HG02763 (cell line): ENCODE measurements around the gene DUS3L.
"Not testable (repeated sequence)": the region's sequence is repeated elsewhere in the genome, so short reads cannot be mapped to it uniquely, and the experiment has no call there.

Experiments
- ATAC-seq: cut with Tn5 transposase; IDR thresholded peaks from one replicate; pipeline ENCODE4 v1.9.1; 2021; ENCODE audit warnings: mild to moderate bottlenecking, moderate library complexity; ENCODE audit not compliant: unreplicated experiment

DUS3L gene

DNA sequence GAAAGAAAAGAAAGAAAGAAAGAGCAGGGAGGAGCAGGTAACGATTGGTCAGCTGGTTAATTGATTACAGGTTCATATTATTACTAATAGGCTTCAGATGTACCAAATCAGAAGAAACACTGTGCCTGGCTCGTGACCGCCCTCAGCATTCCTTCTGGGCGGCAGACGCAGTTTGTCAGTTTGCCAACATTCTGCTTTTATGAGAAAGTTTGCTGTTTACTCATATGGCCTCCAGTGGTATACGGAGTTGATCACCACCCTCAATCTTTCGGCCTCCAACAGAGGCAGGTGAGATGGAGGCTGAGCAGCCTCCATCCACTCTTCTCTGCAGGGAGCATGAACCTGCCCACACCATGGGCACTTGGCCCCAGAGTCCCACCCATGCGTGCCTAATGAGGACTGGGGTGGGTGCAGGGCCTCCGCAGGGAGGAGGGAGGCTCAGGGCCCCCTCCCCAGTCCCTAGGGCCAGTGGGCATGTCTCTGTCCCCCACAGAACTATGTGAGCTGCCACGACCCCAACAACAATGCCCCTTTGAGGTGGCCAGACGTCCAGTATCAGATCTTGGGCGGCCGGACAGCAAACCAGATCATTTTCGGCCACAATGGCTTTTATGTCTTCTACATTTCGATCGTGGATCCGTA lies 15.2 kb downstream of the DUS3L start:
- no peak for ATAC-seq

DNA sequence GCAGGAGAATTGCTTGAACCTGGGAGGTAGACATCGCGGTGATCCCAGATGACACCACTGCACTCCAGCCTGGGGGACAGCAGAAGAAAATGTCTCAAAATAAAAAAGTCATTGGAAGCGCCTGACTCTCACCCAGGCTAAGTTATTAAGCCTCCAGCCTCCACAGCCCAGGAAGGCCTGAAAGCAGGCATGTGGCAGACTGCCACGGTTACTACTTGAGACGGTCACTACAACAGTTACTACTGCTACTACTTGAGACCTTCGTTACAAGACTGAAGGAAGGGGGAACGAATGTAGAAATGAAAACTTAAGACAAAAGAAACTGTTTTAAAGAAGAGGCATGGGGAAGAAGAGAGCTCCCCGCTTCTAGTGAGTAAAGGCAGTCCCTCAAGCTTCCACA lies 16.0 kb downstream of the DUS3L start:
- no peak for ATAC-seq

DNA sequence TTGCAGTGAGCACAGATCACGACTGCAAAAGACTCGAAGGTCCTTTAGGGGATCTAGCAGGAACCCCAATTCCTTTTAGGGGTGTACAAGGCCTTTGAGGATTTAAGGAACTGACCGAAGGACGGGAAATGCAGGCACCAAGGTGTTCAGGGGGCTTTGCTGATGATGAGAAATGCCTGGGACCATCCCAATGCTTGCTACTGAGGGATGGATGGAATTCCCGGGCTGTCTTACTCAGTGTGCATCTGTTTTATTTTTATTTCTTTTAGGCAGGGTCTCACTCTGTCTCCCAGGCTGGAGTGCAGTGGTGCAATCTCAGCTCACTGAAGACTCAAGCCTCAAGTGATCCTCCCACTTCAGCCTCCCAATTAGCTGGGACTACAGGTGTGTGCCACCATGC lies 17.7 kb downstream of the DUS3L start:
- ATAC-seq: no peak

DNA sequence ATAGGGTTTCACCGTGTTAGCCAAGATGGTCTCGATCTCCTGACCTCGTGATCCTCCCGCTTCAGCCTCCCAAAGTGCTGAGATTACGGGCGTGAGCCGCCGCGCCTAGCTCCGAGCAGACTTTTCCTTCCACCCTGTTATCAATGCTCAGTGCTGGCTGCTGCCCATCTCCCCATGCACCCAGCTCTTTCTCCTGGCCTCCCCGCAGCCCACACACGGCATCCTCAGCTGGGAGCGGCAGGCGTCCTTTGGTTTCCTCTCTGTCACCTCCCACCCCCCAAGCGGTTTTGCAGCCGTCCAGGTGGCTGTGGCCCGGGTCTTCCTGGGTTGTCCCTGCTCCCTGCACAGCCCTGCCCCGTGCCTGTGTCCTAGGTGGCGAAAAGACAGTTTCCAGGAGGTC lies 18.5 kb downstream of the DUS3L start:
- ATAC-seq: no peak

DNA sequence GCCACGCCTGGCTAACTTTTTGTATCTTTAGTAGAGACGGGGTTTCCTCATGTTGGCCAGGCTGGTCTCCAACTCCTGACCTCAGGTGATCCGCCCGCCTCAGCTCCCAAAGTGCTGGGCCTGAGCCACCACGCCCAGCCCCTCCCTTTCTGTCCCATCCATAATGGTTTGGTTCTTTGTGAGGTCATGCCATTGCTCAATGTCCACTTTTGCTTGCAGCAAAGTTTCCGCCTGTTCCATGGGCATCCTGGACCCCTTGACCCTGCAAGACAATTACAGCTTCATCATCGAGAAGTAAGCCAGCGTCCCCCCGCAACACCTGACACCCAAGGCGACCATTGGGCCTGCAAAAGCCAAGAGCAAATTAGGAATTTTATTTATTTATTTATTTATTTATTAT lies 23.0 kb downstream of the DUS3L start:
- ATAC-seq: no peak

DNA sequence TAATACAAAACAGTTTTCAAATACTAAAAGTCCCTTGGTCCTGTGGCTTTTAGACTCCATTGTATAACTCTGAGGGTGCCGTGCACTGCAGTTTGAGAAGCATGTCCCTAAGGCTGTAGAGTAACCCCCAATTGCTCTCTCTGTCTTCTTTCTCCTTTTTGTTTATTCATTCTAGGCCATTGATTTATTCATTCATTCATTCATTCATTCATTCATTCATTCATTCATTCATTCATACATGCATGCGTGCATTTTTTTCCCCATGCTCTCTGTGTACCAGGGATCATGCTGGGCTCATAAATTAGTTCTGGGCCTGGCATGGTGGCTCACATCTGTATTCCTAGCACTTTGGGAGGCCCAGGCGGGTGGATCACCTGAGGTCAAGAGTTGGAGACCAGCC lies 25.7 kb downstream of the DUS3L start:
- no peak for ATAC-seq

DNA sequence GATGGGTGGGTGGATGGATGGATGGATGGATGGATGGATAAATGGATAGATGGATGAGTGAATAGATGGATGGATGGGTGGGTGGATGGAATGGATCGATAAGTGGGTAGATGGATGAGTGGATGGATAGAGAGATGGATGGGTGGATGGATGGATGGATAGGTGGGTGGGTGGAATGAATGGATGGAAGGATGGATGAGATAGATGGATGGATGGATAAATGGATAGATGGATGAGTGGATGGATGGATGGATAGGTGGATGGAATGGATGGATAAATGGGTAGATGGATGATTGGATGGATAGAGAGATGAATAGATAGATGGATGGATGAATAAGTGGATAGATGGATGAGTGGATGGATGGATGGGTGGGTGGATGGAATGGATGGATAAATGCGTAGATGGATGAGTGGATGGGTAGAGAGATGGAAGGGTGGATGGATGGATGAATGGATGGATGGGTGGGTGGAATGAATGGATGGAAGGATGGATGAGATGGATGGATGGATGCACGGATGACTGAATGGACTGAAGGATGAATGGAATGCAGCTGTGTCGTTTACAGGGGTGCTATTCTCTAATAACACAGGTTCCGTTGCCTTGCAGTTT lies 28.2 kb downstream of the DUS3L start:
- ATAC-seq: no peak

DNA sequence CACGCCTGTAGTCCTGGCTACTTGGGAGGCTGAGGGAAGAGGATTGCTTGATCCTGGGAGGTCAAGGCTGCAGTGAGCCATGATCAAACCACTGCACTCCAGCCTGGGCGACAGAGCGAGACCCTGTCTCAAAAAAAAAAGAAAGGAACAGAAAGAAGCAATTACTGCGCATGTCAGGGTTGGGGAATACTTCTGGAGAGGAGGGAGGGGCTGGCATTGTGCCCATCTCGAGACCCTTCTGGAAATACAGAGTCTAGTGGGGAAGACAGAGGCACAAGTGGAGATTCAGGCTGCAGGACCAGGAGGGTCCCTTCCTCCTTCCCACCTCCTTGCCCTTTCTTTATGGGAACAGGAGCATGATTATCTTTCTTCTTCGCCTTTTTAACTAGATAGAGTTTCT lies 37.2 kb downstream of the DUS3L start:
- ATAC-seq: no peak

DNA sequence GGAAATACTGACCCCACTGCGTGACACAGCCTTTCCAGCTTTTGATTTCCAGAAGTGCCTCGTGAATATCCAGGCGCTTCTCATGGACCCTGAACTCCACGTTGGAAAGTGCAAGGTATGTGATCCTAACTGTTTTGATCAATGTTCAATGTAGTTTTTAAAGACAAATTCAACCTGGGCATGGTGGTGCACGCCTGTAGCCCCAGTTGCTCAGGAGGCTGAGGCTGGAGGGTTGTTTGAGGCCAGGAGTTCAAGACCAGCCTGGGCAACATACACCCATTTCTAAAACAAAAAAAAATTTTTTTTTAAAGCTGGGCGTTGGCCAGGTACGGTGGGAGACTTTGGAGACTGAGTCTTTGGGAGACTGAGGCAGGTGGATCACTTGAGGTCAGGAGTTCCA lies 39.3 kb downstream of the DUS3L start:
- ATAC-seq: no peak

DNA sequence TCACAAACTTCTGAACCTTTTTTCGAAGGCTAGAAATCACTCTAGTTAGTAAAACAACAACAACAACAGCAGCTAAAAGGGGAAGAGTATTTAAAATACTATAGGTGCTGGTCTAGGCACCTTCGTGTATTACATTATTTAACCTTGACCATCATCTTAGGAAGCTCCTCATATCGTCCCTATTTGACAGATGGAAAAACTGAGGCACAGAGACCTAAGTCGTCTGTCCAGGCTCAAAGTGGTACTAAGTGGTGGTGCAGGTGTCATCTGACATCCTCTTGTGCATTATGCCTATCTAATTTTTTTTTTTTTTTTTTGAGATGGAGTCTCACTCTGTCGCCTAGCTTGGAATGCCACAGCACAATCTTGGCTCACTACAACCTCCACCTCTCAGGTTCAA lies 41.5 kb downstream of the DUS3L start:
- ATAC-seq: no peak

DNA sequence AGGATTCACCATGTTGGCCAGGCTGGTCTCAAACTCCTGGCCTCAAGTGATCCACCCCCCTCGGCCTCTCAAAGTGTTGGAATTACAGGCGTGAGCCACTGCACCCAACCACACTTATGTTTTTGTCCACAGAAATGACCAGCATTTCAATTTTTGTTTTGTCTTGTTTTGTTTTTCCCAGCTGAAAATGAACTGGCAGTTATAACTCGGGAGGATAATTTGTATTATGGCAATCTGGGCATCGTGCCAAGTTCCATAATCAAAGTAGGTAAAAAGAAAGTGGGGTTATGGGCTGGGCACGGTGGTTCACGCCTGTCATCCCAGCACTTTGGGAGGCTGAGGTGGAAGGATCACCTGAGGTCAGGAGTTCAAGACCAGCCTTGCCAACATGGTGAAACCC lies 42.0 kb downstream of the DUS3L start:
- ATAC-seq: not testable (repeated sequence)

DNA sequence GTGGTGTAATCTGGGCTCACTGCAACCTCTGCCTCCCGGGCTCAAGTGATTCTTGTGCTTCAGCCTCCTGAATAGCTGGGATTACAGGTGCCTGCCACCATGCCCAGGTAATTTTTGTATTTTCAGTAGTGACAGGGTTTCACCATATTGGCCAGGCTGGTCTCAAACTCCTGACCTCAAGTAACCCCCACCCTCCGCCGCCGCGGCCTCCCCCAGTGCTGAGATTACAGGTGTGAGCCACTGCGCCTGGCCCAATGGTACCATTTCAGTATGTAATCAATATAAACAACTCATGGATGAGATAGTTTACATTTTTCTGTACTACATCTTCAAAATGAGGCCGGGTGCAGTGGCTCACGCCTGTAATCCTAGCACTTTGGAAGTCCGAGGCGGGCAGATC lies 46.0 kb downstream of the DUS3L start:
- not testable (repeated sequence) for ATAC-seq

DNA sequence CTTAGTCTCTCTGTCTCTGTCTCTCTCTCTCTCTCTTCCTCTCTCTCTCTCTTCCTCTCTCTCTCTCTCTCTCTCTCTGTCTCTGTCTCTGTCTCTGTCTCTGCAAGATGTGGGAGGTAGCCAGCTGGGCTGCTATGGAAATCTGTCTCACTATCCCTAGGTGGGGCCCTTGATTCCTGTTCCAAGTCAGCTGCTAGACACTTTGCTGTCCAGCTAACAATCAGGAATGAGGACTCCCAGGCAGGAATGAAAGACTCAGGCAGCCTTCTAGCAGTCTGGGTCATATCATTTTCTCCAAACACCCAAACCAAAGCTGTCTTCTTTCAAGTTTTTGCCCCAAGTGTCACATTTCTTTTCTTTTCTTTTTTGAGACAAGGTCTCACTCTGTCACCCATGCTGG lies 47.3 kb downstream of the DUS3L start:
- no peak for ATAC-seq

DNA sequence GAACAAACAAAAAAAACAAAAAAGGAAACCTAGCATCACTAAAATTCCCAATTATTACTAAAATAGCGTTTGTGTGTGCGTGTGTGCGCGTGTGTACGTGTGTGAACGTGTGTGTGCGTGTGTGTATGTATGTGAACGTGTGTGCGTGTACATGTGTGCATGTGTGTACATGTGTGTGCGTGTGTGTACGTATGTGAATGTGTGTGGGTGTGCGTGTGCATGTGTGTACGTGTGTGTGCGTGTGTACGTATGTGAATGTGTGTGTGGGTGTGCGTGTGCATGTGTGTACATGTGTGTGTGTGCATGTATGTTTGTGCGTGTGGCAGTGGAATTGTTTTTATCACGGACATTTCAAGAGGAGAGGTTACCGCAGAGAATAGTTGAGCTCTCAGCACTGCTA lies 48.9 kb downstream of the DUS3L start:
- no peak for ATAC-seq

DNA sequence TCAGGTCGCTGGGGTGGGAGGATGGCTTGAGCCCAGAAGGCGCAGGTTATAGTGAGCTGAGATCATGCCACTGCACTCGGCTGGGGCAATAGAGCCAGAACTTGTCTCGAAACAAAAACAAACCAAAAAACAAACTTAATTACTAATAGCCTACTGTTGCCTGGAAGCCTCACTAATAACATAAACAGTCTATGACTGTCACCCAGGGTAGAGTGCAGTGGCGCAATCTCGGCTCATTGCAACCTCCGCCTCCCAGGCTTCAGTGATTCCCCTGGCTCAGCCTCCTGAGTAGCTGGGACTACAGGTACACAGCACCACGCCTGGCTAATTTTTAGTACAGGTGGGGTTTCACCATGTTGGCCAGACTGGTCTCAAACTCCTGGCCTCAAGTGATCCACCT lies 52.5 kb downstream of the DUS3L start:
- ATAC-seq: no peak
